ENCODE measurements around the gene BPTF.
"Not testable (repeated sequence)": the region's sequence is repeated elsewhere in the genome, so short reads cannot be mapped to it uniquely, and the experiment has no call there.

BPTF gene

GRCh38 chr17:68015081-68015723 lies 189.9 kb downstream of the BPTF start:
- no peak overlapping the region for H3K4me3 ChIP-seq (ENCODE audit: low read depth, low read length)
- CTCF ChIA-PET = interaction anchor here (0.7 to 0.8 kb wide), 2 partner anchors 69 to 245 kb away, joined by 3 read pairs; no protein-coding TSS in a partner anchor
- no peaks in the 10 kb centered on the region for H3K4me1 ChIP-seq (ENCODE audit: control insufficient read depth, insufficient read depth, low read length)
- TF ChIP-seq BCL6B (tag by site-specific recombination; IDR thresholded peaks at IDR 0.05) (no peak), ZNF549 (tag by site-specific recombination; IDR thresholded peaks at IDR 0.05) (no peak), ZNF19 (tag by site-specific recombination; IDR thresholded peaks at IDR 0.05; ENCODE audit: low read depth) (no peak), ZNF501 (tag by site-specific recombination; IDR thresholded peaks at IDR 0.05) (no peak), ZNF214 (tag by site-specific recombination; IDR thresholded peaks at IDR 0.05; ENCODE audit: borderline replicate concordance) (no peak), ZNF350 (tag by site-specific recombination; IDR thresholded peaks at IDR 0.05) (no peak), ZNF670 (tag by site-specific recombination; IDR thresholded peaks at IDR 0.05; ENCODE audit: low read depth) (no peak)
- no peaks in the 10 kb centered on the region for H3K36me3 ChIP-seq (ENCODE audit: control insufficient read depth in 2 of 2, insufficient read depth in 1 of 2, low read length in 2 of 2)
- no peaks in the 10 kb centered on the region for H3K9me3 ChIP-seq (ENCODE audit: control insufficient read depth, insufficient read depth, low read depth, low read length)
- no peak overlapping the region for H3K27ac ChIP-seq (ENCODE audit: extremely low read depth, low read depth, low read length)
- POLR2A ChIA-PET = interaction anchor here (0.6 kb wide), 1 partner anchor 11 kb away, joined by 11 read pairs; no protein-coding TSS in a partner anchor

GRCh38 chr17:68016838-68017237 lies 191.5 kb downstream of the BPTF start:
- POLR2A ChIA-PET = no interaction called here
- CTCF ChIA-PET = interaction anchor here (0.7 to 1.3 kb wide), 2 partner anchors 9 to 16 kb away, joined by 3 to 4 read pairs; no protein-coding TSS in a partner anchor
- H3K9me3 ChIP-seq (ENCODE audit: control insufficient read depth, insufficient read depth, low read depth, low read length) = no peaks in the 10 kb centered on the region
- H3K4me1 ChIP-seq (ENCODE audit: control insufficient read depth, insufficient read depth, low read length) = no peaks in the 10 kb centered on the region; the same call in 1 of the 2 replicates
- H3K27ac ChIP-seq (ENCODE audit: extremely low read depth, low read depth, low read length) = no peak overlapping the region
- H3K36me3 ChIP-seq (ENCODE audit: control insufficient read depth in 2 of 2, insufficient read depth in 1 of 2, low read length in 2 of 2) = no peaks in the 10 kb centered on the region
- no peak overlapping the region for H3K4me3 ChIP-seq (ENCODE audit: low read depth, low read length)
- TF ChIP-seq ZNF112 (tag by site-specific recombination; IDR thresholded peaks at IDR 0.05) (no peak), ZNF707 (tag by site-specific recombination; IDR thresholded peaks at IDR 0.05) (no peak), ZNF76 (tag by site-specific recombination; IDR thresholded peaks at IDR 0.05; ENCODE audit: borderline replicate concordance, low read depth) (no peak)

GRCh38 chr17:68018493-68018892 lies 193.2 kb downstream of the BPTF start:
- H3K4me3 ChIP-seq (ENCODE audit: low read depth, low read length); H3K9me3 ChIP-seq (ENCODE audit: control insufficient read depth, insufficient read depth, low read depth, low read length); H3K4me1 ChIP-seq (ENCODE audit: control insufficient read depth, insufficient read depth, low read length); POLR2A ChIA-PET; H3K36me3 ChIP-seq (ENCODE audit: control insufficient read depth in 2 of 2, insufficient read depth in 1 of 2, low read length in 2 of 2); H3K27ac ChIP-seq (ENCODE audit: extremely low read depth, low read depth, low read length): not testable (repeated sequence)
- CTCF ChIA-PET = interaction anchor here (0.7 to 1.8 kb wide), 2 partner anchors 23 to 611 kb away, joined by 3 to 7 read pairs; partner anchors contain the start of gene C17orf58

GRCh38 chr17:68019336-68019674 lies 194.0 kb downstream of the BPTF start:
- Histone ChIP-seq H3K4me1 (ENCODE audit: control insufficient read depth, insufficient read depth, low read length) (no peaks in the 10 kb centered on the region; the same call in 1 of the 2 replicates), H3K4me3 (ENCODE audit: low read depth, low read length) (no peak overlapping the region), H3K9me3 (ENCODE audit: control insufficient read depth, insufficient read depth, low read depth, low read length) (no peaks in the 10 kb centered on the region), H3K27ac (ENCODE audit: extremely low read depth, low read depth, low read length) (no peak overlapping the region), H3K36me3 (ENCODE audit: control insufficient read depth in 2 of 2, insufficient read depth in 1 of 2, low read length in 2 of 2) (no peaks in the 10 kb centered on the region)
- ChIA-PET CTCF (interaction anchor here (0.6 to 1.8 kb wide), 8 partner anchors 9 to 195 kb away, joined by 3 to 15 read pairs (median 4); partner anchors contain the start of gene C17orf58), POLR2A (interaction anchor here (0.9 to 2.2 kb wide), 13 partner anchors 9 to 438 kb away, joined by 3 to 40 read pairs (median 4); partner anchors contain the start of genes C17orf58, KPNA2 and WIPI1)
- TF ChIP-seq PRDM10 (tag by site-specific recombination; IDR thresholded peaks at IDR 0.05) = no peak
- no peak for TF ChIP-seq GLI4 (tag by site-specific recombination; IDR thresholded peaks at IDR 0.05)
